GM18867 (cell line): ENCODE measurements around the gene FAM120B.
"Not testable (repeated sequence)": the region's sequence is repeated elsewhere in the genome, so short reads cannot be mapped to it uniquely, and the experiment has no call there.

ENCODE experiments used
- ATAC-seq: cut with Tn5 transposase; IDR thresholded peaks from one replicate; pipeline ENCODE4 v1.9.1; 2021; ENCODE audit warnings: mild to moderate bottlenecking, moderate library complexity; ENCODE audit not compliant: unreplicated experiment

The FAM120B gene

DNA sequence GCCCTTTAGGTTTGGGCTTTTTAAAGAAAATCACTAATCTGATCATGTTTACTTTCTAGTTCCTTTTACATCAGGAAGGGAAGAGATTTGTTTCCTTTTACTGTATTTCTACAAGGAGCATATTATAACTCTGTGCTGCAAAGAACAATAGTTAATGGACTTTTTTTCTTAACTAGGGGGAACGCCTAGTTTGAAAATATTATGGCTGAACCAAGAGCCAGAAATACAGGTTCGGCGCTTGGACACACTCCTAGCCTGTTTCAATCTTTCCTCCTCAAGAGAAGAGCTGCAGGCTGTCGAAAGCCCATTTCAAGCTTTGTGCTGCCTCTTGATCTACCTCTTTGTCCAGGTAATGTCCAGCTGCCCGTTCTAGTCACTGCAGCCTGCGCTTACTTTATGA is 41.4 kb downstream of the FAM120B start:
- no peak for ATAC-seq

DNA sequence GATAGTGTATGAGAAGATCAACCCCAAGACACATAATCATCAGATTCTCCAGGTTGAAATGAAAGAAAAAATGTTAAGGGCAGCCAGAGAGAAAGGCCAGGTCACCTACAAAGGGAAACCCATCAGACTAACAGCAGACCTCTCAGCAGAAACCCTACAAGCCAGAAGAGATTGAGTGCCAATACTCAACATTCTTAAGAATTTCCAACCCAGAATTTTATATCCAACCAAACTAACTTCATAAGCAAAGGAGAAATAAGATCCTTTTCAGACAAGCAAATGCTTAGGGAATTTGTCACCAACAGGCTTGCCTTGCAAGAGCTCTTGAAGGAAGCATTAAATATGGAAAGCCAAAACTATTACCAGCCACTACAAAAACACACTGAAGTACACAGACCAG is 44.9 kb downstream of the FAM120B start:
- ATAC-seq: not testable (repeated sequence)

DNA sequence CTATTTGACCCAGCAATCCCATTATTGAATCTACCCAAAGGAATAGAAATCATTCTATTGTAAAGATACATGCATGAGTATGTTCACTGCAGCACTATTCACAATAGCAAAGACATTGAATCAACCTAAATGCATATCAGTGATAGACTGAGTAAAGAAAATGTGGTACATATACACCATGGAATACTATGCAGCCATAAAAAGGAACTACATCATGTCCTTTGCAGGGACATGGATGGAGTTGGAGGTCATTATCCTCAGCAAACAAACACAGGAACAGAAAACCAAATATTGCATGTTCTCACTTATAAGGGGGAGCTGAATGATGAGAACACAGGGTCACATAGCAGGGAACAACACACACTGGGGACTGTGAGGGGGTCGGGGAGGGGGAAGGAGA is 48.6 kb downstream of the FAM120B start:
- not testable (repeated sequence) for ATAC-seq

DNA sequence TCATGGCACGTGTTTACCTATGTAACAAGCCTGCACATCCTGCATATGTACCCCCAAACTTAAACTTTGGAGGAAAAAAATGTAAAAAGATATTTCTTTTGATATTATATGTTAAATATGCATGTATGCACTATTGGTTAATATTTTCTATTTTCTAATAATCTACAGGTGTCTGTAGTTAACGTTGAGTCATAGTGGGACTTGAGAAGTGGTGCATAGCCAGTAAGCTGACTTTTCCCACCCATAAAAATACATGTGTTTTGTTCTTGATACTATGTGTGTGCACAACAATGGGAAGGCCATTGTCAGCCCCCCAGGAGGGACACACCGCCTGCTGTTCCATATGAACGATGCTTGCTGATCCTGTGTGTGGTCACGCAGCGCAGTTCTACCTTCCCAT is 49.1 kb downstream of the FAM120B start:
- no peak for ATAC-seq

DNA sequence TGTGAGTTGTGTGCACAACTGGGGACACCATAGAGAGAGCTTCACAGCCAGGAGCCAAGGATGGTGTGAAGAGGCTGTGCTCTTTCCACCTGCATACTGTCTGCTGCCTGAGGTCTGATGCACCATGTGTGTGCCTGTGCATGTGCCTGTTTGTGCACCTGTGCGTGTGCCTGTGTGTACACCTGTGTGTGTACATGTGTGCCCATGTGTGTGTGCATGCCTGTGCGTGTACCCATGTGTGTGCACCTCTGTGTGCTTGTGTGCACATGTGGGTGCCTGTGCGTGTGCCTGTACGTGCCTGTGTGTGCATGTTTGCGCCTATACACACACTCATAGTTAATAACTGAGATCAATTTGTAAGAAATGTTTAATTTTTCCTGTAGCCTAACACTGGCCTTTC is 51.3 kb downstream of the FAM120B start:
- no peak for ATAC-seq

DNA sequence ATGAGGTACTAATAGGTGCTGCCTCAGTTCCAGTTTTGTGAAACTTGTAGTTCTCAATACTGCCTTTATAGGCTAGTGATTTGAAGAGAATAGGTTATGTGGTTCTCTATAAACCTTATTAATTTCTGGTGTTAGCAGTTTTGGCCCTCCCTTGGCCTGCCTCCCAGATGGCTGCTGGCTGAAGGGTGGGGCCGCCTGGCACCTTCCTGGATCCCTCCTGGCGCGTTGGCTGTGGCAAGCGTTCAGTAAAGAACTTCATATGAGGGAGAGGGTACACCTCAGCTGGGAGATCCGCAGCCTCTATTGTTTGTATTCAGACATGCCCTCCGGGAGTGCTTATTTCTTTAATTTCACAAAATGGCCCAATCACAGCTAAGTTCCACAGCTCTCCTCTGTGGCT is 51.9 kb downstream of the FAM120B start:
- ATAC-seq: no peak

DNA sequence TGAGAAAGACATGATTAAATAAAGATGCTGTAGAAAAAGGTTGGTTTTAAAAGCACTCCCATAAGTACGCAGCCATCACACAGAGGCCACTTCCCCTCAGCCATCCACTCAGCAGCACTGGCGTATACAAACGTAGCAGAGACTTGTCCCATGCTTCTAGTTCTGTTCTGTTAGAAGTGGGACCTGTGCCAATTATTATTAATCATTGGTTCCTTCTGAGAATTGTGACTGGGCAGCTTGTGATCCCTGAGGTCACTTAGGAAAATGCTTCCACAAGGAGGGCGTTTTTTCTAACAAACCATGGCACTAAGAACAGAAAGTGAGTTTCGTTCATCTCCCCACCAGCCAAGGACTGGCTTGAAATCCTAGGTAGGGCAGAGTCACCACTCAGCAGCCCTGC is 53.9 kb downstream of the FAM120B start:
- ATAC-seq: no peak

DNA sequence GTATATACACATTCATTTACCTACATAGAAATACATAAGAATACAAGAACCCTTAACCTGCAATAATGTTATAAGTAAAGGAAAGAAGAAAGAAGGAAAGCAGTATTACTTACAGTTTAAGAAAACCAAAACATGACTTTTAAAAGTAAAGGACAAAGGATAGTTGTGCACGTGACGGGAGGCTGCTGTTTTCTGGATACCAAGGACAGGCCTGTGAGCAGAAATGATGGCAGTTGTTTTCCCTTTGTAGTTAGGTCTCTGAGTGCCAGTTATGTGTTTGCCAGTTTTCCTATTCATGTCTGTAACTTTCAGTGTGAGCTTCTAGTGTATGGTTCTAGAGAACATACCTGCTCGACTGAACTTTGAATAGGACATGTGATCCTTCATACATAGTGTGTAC is 54.8 kb downstream of the FAM120B start:
- ATAC-seq: no peak

DNA sequence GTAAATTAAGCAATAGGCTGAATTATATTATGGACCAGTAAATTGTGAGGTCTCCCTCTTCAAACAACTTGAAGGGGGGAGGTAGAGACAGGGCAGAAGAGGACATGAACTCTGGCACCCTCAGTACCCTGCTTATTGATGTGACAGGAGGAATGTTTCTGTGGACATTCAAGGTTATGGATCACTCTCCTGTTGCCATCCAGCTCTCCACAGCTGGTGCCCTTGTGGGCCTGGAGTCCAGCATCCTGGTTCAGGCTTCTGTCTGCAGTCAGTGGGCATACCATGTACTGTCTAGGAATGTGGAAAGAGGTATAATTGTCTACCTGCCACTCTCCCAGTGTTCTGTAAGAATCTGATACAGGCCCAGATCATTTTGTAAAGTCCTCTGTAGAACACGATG is 55.6 kb downstream of the FAM120B start:
- ATAC-seq: no peak

DNA sequence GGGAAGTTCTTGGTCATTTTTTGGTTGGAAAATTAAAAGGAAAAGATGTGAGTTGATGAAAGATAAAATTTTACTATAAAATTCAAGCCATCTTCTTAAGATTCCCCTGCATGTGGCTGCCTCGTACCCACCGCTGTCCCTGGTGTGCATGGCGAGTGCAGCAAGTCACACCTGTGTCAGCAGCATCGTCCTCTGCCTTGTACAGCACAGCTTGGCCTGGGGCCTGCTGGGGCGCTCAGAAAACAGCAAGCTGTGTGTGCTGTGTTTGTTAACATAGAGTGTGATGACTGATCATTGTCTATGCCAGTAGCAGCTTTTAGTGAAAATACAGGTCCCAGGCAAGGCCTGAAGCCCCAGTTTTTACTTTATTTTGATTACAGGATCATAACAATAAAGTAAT is 56.7 kb downstream of the FAM120B start:
- ATAC-seq: no peak

DNA sequence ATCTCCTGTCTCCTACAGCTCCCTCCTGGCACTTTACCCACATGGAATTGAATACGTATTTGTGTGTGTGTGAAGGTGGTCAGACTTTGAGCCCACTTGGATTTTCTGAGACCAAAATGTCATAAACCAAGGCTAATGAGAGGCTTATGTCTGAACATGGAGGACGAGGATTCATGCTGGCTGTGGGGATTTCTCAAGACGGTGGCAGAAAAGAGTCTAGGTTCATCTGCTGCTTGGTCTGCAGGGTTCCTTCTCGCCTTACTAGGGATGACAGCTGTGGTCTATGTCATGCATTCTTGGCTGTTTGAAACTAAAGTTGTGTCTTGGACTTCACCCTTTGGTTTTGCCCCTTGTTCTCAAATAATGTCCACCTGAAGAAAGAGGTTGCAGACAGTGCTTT is 58.6 kb downstream of the FAM120B start:
- ATAC-seq: no peak

DNA sequence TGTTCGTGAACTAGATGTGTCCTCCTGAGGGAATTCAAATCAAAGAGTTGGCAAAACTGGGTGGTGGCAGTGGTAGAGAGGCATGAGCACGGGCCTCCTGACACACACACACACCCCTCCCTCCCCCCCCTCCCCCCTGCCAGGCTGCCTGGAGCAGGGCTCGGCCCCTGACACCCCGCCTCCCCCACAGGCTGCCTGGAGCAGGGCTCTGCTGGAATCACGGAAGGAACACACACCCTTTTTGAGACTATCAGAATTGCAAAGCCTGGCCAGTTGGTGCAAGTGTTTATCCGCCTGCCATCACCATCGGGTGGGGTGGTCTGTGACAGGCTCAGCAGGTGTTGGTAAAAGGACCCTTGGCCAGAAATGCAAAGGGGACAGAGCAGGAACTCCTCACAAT is 59.0 kb downstream of the FAM120B start:
- no peak for ATAC-seq

DNA sequence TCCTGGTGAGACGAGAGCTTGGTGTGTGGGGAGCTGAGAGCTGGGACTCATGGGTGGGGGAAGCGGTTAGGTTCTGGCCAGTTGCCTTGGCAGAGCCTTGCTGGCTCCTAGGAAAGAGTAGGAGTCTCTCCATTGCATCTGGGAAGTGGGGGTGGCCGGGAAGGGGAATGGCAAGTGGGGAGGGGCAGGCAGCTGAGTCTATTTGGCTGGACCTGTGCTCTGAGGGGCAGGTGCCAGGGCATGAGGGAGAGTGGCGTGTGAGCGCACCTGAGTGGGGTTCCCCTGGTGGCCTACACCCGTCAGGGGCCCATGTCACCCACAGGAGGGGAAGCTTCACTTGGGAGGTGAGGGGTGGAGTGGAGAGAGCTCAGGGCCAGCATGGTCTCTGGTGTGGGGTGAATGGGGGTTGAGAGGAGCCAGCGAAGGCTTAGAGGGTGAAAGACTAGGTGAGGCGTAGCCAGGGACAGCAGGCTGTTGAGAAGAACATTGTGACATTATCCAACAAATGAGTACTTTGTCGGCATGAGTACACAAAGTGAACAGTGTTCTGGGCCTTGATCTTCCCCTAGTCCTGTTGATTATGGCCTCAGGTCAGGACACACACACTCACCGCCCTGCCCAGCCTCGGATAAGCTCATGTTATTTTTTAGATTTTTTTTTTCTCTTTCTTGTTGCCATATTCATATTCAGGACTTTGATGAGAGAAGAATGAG is 59.8 kb downstream of the FAM120B start:
- ATAC-seq: no peak

DNA sequence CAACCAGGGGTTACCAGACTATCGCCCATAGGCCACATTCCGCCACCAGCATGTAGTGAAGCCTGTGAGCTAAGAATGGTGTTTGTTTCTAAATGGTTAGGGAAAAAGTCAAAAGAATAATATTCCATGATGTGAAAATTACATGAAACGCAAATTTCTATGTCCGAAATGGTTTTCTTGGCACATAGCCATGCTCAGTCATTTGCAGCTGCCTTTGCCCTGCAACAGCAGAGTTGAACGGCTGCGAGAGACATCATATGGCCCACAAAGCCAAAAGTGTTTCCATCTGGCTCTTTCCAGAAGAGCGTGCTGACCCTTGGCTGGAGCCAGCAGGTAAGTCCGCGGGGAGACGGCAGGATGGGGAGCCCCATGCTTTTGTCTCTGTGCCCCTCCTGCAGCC is 60.7 kb downstream of the FAM120B start:
- no peak for ATAC-seq

DNA sequence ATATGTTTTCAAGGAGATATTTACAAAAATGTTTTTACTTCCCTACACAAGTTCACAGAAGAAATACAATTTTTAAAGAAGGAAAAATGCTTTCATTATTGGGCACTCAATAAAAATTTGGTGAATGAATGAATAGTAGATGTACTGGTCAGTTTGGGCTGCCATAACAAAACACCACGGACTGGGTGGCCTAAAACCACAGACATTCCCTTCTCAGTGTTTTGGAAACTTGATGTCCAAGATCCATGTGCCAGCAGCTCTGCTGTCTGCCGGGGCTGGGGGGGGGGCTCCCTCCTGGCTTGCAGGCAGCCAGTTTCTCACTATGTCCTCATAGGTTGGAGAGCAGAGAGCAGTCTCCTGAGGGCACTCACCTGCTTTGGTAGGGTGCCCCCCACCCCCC is 62.0 kb downstream of the FAM120B start:
- no peak for ATAC-seq

DNA sequence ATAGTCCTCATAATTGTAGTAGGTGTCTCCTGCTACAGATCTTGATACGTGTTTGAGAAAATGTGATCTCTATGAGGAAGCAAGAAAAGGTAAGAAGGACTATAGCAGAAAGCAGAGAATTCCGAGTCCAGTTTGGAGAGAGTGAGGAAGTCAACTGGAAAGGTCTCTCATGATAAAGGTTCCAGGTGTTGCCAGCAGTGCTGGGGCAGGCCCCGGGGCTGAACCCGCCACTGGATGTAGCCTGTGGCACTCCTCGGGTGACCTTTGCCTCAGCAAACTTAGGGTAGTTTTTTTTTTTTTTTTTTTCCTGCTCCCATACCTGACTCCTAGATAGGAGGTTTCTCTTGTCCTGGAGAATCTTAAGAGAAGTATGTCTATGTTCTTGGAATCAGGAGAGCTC is 62.8 kb downstream of the FAM120B start:
- no peak for ATAC-seq

DNA sequence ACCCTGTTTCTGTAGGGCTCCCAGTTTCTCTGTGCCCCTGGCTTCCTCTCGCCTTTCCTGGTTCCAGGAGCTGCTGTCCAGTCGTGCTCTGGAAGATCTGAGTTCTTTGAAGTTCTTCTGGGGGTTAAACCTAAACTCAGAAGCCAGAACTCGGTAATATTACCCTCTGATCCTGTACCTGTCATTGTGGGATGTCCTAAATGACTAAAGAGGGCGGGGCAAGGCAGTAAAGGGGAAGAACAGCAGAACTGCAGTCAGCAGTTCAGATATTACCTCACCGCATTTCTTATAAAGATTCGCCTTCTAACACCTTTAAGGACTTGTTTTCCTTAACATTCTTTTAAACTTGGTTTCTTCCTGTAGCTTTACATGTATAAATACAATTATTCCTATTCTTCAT is 63.9 kb downstream of the FAM120B start:
- ATAC-seq: no peak

DNA sequence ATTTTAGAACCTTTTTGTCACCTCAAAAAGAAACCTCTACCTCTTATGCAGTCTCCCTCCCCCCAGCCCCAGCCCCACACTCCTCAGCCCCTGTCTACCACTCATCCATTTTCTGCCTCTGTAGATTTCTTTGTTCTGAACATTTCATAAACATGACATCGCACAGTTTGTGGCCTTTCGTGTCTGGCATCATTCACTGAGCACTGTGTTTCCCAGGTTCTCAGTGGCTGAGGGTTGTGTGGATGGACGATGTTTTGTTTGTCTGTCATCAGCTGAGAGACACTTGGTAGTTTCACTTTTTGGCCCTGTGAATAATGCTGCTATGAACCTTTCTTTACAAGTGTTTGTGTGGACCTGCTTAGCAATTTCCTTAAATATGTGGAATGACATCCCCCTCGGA is 64.5 kb downstream of the FAM120B start:
- ATAC-seq: no peak

DNA sequence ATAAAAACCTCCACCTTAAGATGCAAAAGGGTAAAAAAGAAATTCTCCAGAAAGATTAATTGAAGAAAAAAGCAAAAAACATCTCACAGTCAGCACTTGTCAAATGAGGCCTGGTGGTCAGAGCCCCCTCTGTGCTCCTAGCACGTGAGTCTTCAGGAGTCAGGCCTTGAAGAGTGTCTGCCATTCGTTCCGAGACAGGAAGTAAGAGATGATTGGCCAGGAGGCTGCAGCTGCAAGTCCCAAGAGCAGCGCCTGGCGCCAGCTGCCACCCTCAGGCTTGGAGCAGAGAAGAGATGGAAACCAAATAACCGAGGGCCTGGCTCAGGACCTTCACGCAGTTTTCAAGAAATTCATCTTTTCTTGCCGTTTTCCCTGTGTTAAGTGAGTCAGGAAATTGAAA is 65.0 kb downstream of the FAM120B start:
- ATAC-seq: no peak

DNA sequence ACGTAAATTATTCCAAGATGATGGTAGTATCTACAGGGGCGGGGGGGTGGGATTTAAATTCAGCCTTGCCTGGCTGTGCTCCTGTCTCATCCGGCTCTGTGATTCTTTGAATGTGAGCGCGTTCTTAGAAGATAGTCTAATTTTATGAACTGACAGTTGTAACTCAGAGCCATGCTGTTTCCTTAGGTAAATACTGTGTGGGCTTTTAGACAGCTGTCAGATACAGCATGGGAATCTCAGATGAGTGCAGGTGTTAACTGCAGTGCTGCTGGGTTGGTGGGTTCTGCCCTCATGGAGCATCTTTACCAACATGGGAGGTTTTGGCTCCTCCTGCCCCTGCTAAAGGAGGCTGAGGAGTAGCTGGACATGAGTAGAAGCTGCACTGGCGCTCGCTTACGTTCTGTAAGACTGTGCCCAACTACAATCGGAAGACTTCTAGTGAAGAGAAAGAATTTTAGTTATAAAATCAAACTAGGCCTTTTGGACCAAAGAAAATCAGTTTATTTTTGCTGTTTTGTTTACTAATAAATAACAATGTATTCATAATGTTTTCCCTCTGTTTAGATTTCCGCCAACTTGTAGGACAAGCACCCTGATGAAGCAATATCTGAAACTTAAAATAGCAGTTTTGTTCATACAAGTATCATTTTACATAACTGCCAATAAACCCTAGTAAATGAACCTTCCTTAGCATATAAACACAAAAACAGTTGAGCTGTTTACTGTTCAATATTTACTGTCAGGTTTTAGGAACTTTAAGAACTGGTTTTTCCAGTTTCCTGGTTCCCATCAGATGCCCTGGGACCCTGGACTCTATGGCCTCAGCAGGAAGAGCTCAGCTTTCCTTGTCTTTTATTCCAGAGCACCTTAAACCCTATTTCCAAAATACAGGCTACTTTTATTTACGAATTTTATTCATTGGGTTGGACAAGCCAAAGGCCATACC is 66.1 kb downstream of the FAM120B start:
- ATAC-seq: no peak

DNA sequence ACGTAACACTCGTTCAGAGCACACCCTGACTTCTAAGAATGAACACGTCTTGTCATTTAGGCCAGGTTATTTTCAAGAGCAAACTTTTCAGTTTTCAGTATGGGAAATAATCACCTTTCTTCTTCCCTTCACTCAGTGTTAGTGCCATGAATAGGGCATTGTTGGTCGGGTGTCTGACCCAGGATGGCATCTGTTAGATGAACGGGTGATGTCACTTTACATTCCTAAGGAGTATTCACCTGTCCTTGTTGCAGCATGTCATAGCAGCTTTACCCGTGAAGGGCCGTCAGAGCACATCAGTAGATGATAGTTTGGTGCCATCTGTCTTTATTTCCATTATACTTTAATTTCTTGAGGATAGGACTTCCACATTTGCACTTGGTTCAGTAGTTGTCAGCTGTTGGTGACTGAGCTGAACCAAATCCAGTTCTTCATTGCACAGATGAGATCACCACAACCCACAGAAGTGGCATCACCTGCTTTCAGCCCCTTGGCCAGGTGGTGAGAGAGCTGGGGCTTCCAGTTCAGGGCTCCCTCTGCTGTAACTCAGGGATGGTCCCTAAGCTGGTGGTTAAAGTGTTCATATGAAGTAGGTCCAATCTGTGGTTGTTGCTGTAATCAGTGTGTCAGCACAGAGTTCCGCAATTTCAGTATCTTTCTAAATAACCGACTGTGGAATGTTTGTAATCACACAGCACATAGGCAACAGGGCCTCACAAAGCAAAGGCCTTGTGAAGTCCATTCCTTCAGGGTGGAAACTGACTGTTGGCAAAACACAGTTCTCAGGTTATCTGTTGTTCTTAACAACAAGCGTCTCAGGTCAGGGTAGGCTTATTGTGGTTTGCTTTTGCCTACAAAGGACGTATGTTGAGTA is 68.2 kb downstream of the FAM120B start:
- ATAC-seq: no peak
